BLaER1 (cell line): ENCODE results near the gene PTPN4.

ENCODE experiments used
- H3K27ac ChIP-seq: shearing (Covaris generic); formaldehyde crosslinking; 2 replicates; pipeline ENCODE4 v1.8.1; 2022
- H3K27me3 ChIP-seq: shearing (Covaris generic); formaldehyde crosslinking; 2 replicates; pipeline ENCODE4 v1.8.1; 2022
- H3K36me3 ChIP-seq: shearing (Covaris generic); formaldehyde crosslinking; 2 replicates; pipeline ENCODE4 v1.8.1; 2022
- H3K4me1 ChIP-seq: shearing (Covaris generic); formaldehyde crosslinking; 2 replicates; pipeline ENCODE4 v1.8.1; 2022
- H3K4me2 ChIP-seq: shearing (Covaris generic); formaldehyde crosslinking; 2 replicates; pipeline ENCODE4 v1.8.1; 2022
- H3K4me3 ChIP-seq: shearing (Covaris generic); formaldehyde crosslinking; 2 replicates; pipeline ENCODE4 v1.8.1; 2022
- H3K9ac ChIP-seq: shearing (Covaris generic); formaldehyde crosslinking; 2 replicates; pipeline ENCODE4 v1.8.1; 2022
- H3K9me3 ChIP-seq: shearing (Covaris generic); formaldehyde crosslinking; 2 replicates; pipeline ENCODE4 v1.8.1; 2022
- H4K20me1 ChIP-seq: shearing (Covaris generic); formaldehyde crosslinking; 2 replicates; pipeline ENCODE4 v1.8.1; 2022
- Cebpa-rat ChIP-seq: shearing (Covaris generic); IDR thresholded peaks from 2 replicates; pipeline ENCODE4 v1.8.1; 2022

The PTPN4 gene

DNA sequence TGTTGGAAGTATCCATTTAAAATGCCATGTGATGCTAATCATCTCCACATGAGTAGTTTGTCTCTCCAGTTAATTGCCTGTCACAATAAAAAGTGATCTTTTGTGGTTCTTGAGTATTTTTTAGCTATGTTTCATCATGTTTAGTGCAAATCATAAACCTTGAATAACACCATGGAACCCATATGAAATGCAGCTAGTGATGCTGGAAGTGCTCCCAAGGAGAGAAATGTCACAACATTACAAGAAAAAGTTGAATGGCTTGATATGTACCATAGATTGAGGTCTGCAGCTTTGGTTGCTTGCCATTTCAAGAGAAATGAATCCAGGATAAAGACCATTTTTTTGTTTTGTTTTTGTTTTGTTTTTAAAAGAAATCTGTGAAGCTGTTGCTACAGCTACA is 14.3 kb downstream of the PTPN4 start:
- Histone ChIP-seq H3K4me3 (no peak overlapping the region), H3K27ac (no peak overlapping the region), H3K4me2 (no peak overlapping the region), H3K36me3 (peaks cover 26% of the 10 kb centered on the region), H4K20me1 (peaks cover 21% of the 10 kb centered on the region), H3K9ac (no peak overlapping the region), H3K27me3 (no peaks in the 10 kb centered on the region), H3K4me1 (no peaks in the 10 kb centered on the region; the same call in 1 of the 2 replicates), H3K9me3 (peaks cover 23% of the 10 kb centered on the region)
- no peak for TF ChIP-seq Cebpa-rat

DNA sequence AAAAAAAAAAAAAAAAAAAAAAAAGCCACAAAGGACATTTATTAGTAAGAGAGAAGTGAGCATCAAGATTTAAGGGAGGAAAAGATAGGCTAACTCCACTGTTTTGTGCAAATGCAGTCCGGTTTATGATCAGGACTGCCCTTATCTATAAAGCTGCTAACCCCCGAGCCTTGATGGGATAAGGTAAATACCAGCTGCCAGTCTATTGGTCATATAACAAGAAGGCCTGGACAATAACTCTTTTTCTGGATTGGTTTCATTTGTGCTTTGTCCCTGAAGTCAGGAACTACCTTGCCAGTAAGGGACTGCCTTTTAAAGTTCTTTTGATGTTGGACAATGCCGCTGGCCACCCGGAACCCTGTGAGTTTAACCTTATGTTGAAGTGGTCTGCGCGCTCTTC is 15.4 kb downstream of the PTPN4 start:
- Histone ChIP-seq H3K4me3 (no peak overlapping the region), H3K36me3 (peaks cover 26% of the 10 kb centered on the region), H4K20me1 (peaks cover 21% of the 10 kb centered on the region), H3K27ac (no peak overlapping the region), H3K4me2 (no peak overlapping the region), H3K9ac (no peak overlapping the region), H3K9me3 (peaks cover 23% of the 10 kb centered on the region), H3K4me1 (no peaks in the 10 kb centered on the region; the same call in 1 of the 2 replicates), H3K27me3 (no peaks in the 10 kb centered on the region)
- TF ChIP-seq Cebpa-rat: no peak

DNA sequence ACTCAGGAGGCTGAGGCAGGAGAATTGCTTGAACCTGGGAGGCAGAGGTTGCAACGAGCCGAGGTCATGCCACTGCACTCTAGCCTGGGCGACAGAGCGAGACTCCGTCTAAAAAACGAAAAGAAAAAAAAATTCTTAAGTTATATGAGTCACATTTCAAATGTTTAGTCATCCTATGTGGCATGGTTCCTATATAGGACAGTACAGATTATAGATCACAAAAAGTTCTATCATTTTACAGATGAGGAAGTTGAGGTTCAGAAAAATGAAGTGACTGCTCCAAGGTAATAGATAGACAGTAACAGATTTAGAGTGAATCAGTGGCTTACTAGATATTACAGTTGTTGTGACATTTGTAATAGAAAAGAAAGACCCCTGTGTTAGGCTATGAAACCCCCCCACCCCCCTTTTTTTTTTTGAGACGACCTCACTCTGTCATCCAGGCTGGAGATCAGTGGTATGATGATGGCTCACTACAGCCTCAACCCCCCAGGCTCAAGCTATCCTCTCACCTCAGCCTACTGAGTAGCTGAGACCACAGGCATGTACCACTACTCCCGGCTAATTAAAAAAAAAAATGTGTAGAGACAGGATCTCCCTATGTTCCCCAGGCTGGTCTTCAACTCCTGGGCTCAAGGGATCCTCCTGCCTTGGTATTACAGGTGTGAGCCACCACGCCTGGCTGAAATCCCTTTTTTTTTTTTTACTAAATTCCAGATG is 22.7 kb downstream of the PTPN4 start:
- H3K36me3 ChIP-seq: 0 out of 2 replicates have a peak, but pooled peaks cover 10% of the 10 kb centered on the region
- no peaks in the 10 kb centered on the region for H3K27me3 ChIP-seq
- no peaks in the 10 kb centered on the region for H3K4me1 ChIP-seq
- no peak overlapping the region for H3K4me3 ChIP-seq
- no peak for TF ChIP-seq Cebpa-rat
- no peak overlapping the region for H3K9ac ChIP-seq
- H3K27ac ChIP-seq: no peak overlapping the region
- no peak overlapping the region for H3K4me2 ChIP-seq
- peaks cover 30% of the 10 kb centered on the region for H4K20me1 ChIP-seq
- peaks cover 8% of the 10 kb centered on the region; the same call in 1 of the 2 replicates for H3K9me3 ChIP-seq

DNA sequence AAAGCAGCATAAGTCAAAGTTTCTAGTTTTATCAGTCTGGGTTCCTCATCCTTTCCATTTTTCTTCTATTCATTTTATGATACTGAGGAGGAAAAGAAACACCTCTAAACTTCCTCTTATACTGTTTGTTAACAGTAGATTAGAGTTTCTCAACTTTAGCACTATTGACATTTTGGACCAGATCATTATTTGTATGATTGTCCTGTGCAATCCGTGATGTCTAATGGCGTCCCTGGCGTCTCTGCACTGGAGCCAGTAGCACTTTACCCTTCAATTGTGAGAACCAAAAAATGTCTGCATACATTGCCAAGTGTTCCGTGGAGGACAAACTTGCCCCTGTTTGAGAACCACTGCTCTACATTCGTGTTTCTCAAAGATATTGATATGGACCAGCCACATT is 25.2 kb downstream of the PTPN4 start:
- Histone ChIP-seq H3K9me3 (peaks cover 25% of the 10 kb centered on the region), H3K4me3 (no peak overlapping the region), H3K36me3 (peaks cover 20% of the 10 kb centered on the region), H3K4me1 (no peaks in the 10 kb centered on the region), H3K27ac (no peak overlapping the region), H3K4me2 (no peak overlapping the region), H3K27me3 (no peaks in the 10 kb centered on the region), H3K9ac (no peak overlapping the region), H4K20me1 (peaks cover 26% of the 10 kb centered on the region; the same call in 1 of the 2 replicates)
- TF ChIP-seq Cebpa-rat: no peak

DNA sequence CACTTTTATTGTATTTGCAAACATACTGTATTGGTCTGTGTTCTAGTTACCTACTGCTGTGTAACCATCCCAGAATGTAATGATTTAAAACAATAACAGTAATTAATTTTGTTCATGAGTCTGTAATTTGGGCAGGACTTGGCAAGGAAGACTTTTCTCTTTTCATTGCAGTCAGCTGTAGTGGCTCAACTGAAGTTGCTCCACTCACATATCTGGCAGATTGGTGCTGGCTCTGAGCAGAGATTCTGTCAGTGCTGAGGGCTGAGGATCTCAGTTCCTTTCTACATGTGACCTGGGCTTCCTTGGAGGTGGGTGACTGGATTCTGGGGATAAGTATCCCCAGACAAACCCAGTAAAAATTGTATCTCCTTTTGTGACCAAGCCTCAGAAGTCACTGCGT is 26.6 kb downstream of the PTPN4 start:
- Histone ChIP-seq H3K36me3 (peaks cover 30% of the 10 kb centered on the region), H3K4me3 (no peak overlapping the region), H3K4me1 (no peaks in the 10 kb centered on the region), H3K27ac (no peak overlapping the region), H3K27me3 (no peaks in the 10 kb centered on the region), H3K9me3 (peaks cover 39% of the 10 kb centered on the region), H4K20me1 (peaks cover 26% of the 10 kb centered on the region; the same call in 1 of the 2 replicates), H3K9ac (no peak overlapping the region), H3K4me2 (no peak overlapping the region)
- no peak for TF ChIP-seq Cebpa-rat

DNA sequence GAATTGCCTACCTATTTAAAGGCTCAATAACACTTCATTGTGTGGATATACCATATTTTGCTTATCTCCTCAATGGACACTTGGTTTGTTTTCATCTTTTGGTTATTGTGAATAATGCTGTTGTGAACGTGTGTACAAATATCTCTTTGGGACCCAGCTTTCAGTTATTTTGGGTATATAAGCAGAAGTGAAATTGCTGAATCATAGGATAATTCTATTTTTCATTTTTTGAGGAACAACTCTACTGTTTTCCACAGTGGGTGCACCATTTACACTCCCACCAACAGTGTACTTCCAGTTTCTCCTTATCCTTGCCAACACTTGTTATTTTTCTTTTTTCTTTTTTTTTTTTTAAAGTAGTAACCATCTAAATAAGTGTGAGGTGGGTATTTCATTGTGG is 29.0 kb downstream of the PTPN4 start:
- Histone ChIP-seq H3K36me3 (peaks cover 52% of the 10 kb centered on the region), H3K9ac (no peak overlapping the region), H4K20me1 (peaks cover 21% of the 10 kb centered on the region; the same call in 1 of the 2 replicates), H3K27ac (no peak overlapping the region), H3K27me3 (no peaks in the 10 kb centered on the region), H3K4me1 (no peaks in the 10 kb centered on the region), H3K9me3 (peaks cover 63% of the 10 kb centered on the region), H3K4me3 (no peak overlapping the region; the same call in 1 of the 2 replicates), H3K4me2 (no peak overlapping the region)
- no peak for TF ChIP-seq Cebpa-rat

DNA sequence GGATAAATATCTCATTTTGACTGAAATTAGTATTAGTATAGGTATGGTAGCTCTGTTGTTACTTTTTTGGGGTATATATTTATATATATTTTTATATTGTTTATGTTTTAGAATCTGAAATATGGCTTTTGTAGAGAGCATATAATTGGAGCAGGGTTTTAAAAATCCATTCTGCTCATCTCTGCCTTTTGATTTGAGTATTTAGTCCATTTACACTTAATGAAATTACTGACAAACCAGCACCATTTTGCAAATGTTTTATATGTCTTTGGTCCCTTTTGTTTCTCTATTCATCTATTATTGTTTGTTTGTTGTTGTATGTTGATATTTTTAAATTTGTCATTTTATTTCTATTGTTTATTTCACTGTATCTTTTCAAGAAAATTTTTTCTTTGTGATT is 30.7 kb downstream of the PTPN4 start:
- Histone ChIP-seq H3K36me3 (peaks cover 69% of the 10 kb centered on the region), H3K9ac (no peak overlapping the region), H3K4me1 (no peaks in the 10 kb centered on the region), H3K9me3 (peaks cover 81% of the 10 kb centered on the region), H3K4me2 (no peak overlapping the region), H3K27ac (no peak overlapping the region), H3K4me3 (no peak overlapping the region), H4K20me1 (peaks cover 24% of the 10 kb centered on the region; the same call in 1 of the 2 replicates), H3K27me3 (no peaks in the 10 kb centered on the region)
- no peak for TF ChIP-seq Cebpa-rat

DNA sequence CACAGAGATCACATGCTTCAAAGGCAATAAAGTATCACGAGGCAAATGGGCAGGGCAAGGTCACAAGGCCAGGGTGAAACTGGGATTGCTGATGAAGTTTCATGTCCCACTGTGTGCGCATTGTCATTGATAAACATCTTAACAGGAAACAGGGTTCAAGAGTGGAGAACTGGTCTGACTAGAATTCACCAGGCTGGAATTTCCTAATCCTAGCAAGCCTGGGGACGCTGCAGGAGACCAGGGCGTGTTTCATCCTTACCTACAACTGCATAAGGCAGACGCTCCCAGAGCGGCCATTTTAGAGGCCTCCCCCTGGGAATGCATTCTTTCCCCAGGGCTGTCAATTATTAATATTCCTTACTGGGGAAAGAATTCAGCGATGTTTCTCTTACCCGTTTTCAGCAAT is 33.2 kb downstream of the PTPN4 start:
- H3K36me3 ChIP-seq: peaks cover 66% of the 10 kb centered on the region
- H3K4me2 ChIP-seq: no peak overlapping the region
- no peaks in the 10 kb centered on the region for H3K27me3 ChIP-seq
- no peaks in the 10 kb centered on the region for H3K4me1 ChIP-seq
- H4K20me1 ChIP-seq: peaks cover 14% of the 10 kb centered on the region; the same call in 1 of the 2 replicates
- H3K4me3 ChIP-seq: no peak overlapping the region
- no peak overlapping the region for H3K27ac ChIP-seq
- no peak overlapping the region for H3K9ac ChIP-seq
- TF ChIP-seq Cebpa-rat: no peak
- H3K9me3 ChIP-seq: peaks cover 79% of the 10 kb centered on the region

DNA sequence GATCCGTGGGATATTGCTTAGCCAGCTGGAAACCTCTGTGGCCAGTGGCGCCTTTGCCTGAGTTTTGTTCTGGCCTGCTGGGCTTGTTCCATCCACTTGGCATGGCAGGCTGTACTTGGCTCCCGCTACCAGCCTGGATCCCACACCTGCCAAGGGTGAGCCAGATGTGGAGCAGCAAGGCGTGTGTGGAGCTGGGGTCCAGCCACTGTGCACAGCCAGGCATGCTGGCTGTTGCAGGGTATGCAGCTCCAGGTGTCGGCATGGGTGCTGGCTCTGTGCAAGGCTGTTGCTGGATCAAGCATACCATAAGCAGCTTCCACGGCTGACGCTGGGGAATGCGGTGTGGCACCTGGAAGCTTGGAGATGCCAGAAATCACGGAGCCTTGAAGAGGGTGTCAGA is 34.5 kb downstream of the PTPN4 start:
- peaks cover 14% of the 10 kb centered on the region; the same call in 1 of the 2 replicates for H4K20me1 ChIP-seq
- peaks cover 71% of the 10 kb centered on the region for H3K9me3 ChIP-seq
- TF ChIP-seq Cebpa-rat: no peak
- no peak overlapping the region for H3K4me2 ChIP-seq
- H3K27me3 ChIP-seq: no peaks in the 10 kb centered on the region
- H3K4me1 ChIP-seq: no peaks in the 10 kb centered on the region
- peaks cover 61% of the 10 kb centered on the region for H3K36me3 ChIP-seq
- no peak overlapping the region for H3K27ac ChIP-seq
- no peak overlapping the region for H3K9ac ChIP-seq
- H3K4me3 ChIP-seq: 0 out of 2 replicates have a peak overlapping the region, but pooled peaks have one; percentile 25
